ENCODE results near the gene YKT6.
"Not testable (repeated sequence)": the region's sequence is repeated elsewhere in the genome, so short reads cannot be mapped to it uniquely, and the experiment has no call there.

The YKT6 gene

GRCh38 chr7:44162179-44162578 is 38.6 kb upstream of the YKT6 start:
- no peak overlapping the region for H3K27ac Mint-ChIP-seq

GRCh38 chr7:44162785-44163395 is 37.9 kb upstream of the YKT6 start:
- Mint-ChIP-seq H3K27me3 (no peaks in the 10 kb centered on the region), H3K4me1 (peaks cover 10% of the 10 kb centered on the region), H3K27ac (no peak overlapping the region), H3K9me3 (peaks cover 6% of the 10 kb centered on the region), H3K4me3 (no peak overlapping the region), H3K36me3 (peaks cover 5% of the 10 kb centered on the region)
- ATAC-seq: no peak

More at GRCh38 chr7:44162179-44162578, 38.6 kb upstream of the YKT6 start:
- no peak for ATAC-seq
- peaks cover 3% of the 10 kb centered on the region for H3K4me1 Mint-ChIP-seq
- H3K36me3 Mint-ChIP-seq: peaks cover 5% of the 10 kb centered on the region
- no peak overlapping the region for H3K4me3 Mint-ChIP-seq
- H3K27me3 Mint-ChIP-seq: no peaks in the 10 kb centered on the region
- peaks cover 6% of the 10 kb centered on the region for H3K9me3 Mint-ChIP-seq

- Mint-ChIP-seq H3K36me3 (peaks cover 5% of the 10 kb centered on the region), H3K27ac (no peak overlapping the region), H3K9me3 (peaks cover 6% of the 10 kb centered on the region), H3K4me3 (no peak overlapping the region), H3K27me3 (no peaks in the 10 kb centered on the region), H3K4me1 (peaks cover 13% of the 10 kb centered on the region)
- ATAC-seq: no peak
Measured at GRCh38 chr7:44163591-44163990, 37.2 kb upstream of the YKT6 start.

- no peak overlapping the region for H3K27ac Mint-ChIP-seq
- peak; percentile 72 for ATAC-seq
- H3K27me3 Mint-ChIP-seq: peaks cover 8% of the 10 kb centered on the region
- H3K4me1 Mint-ChIP-seq: peaks cover 13% of the 10 kb centered on the region
- peaks cover 5% of the 10 kb centered on the region for H3K36me3 Mint-ChIP-seq
- H3K4me3 Mint-ChIP-seq: no peak overlapping the region
- peaks cover 6% of the 10 kb centered on the region for H3K9me3 Mint-ChIP-seq
Measured at GRCh38 chr7:44167920-44168319, 32.9 kb upstream of the YKT6 start.

- H3K36me3 Mint-ChIP-seq, H3K9me3 Mint-ChIP-seq, ATAC-seq, H3K4me3 Mint-ChIP-seq, H3K27me3 Mint-ChIP-seq, H3K27ac Mint-ChIP-seq: not testable (repeated sequence)
- H3K4me1 Mint-ChIP-seq: peaks cover 20% of the 10 kb centered on the region
Measured at GRCh38 chr7:44171901-44172300, 28.9 kb upstream of the YKT6 start.

GRCh38 chr7:44172352-44172751 is 28.4 kb upstream of the YKT6 start:
- Mint-ChIP-seq H3K36me3 (no peaks in the 10 kb centered on the region), H3K4me3 (no peak overlapping the region), H3K4me1 (peaks cover 16% of the 10 kb centered on the region), H3K9me3 (peaks cover 5% of the 10 kb centered on the region), H3K27me3 (peaks cover 9% of the 10 kb centered on the region), H3K27ac (no peak overlapping the region)
- ATAC-seq: no peak

- Mint-ChIP-seq H3K36me3 (no peaks in the 10 kb centered on the region), H3K27ac (no peak overlapping the region), H3K4me3 (no peak overlapping the region)
Measured at GRCh38 chr7:44172803-44173424, 27.9 kb upstream of the YKT6 start.

GRCh38 chr7:44173911-44174693 is 26.7 kb upstream of the YKT6 start:
- no peak overlapping the region for H3K4me3 Mint-ChIP-seq
- no peaks in the 10 kb centered on the region for H3K36me3 Mint-ChIP-seq
- H3K4me1 Mint-ChIP-seq: peaks cover 7% of the 10 kb centered on the region
- ATAC-seq: no peak
- no peak overlapping the region for H3K27ac Mint-ChIP-seq
- H3K9me3 Mint-ChIP-seq: peaks cover 5% of the 10 kb centered on the region
- peaks cover 20% of the 10 kb centered on the region for H3K27me3 Mint-ChIP-seq

More at GRCh38 chr7:44172803-44173424, 27.9 kb upstream of the YKT6 start:
- H3K27me3 Mint-ChIP-seq: peaks cover 14% of the 10 kb centered on the region
- H3K9me3 Mint-ChIP-seq: peaks cover 5% of the 10 kb centered on the region
- peaks cover 10% of the 10 kb centered on the region for H3K4me1 Mint-ChIP-seq
- no peak for ATAC-seq

- H3K27ac Mint-ChIP-seq, ATAC-seq: not testable (repeated sequence)
Measured at GRCh38 chr7:44174694-44174948, 26.2 kb upstream of the YKT6 start.

GRCh38 chr7:44175730-44176129 is 25.0 kb upstream of the YKT6 start:
- Mint-ChIP-seq H3K9me3 (peaks cover 5% of the 10 kb centered on the region), H3K4me1 (peaks cover 7% of the 10 kb centered on the region), H3K4me3 (no peak overlapping the region), H3K27ac (no peak overlapping the region), H3K36me3 (no peaks in the 10 kb centered on the region), H3K27me3 (peaks cover 23% of the 10 kb centered on the region)
- ATAC-seq: no peak

More at GRCh38 chr7:44174694-44174948, 26.2 kb upstream of the YKT6 start:
- not testable (repeated sequence) for H3K4me1 Mint-ChIP-seq, H3K4me3 Mint-ChIP-seq, H3K36me3 Mint-ChIP-seq, H3K9me3 Mint-ChIP-seq
- peaks cover 25% of the 10 kb centered on the region for H3K27me3 Mint-ChIP-seq

GRCh38 chr7:44176486-44176885 is 24.3 kb upstream of the YKT6 start:
- Mint-ChIP-seq H3K4me1 (peaks cover 7% of the 10 kb centered on the region), H3K4me3 (no peak overlapping the region), H3K9me3 (peaks cover 5% of the 10 kb centered on the region), H3K36me3 (no peaks in the 10 kb centered on the region), H3K27ac (no peak overlapping the region), H3K27me3 (peaks cover 18% of the 10 kb centered on the region)
- ATAC-seq: no peak

GRCh38 chr7:44177570-44178131 is 23.1 kb upstream of the YKT6 start:
- no peak overlapping the region for H3K4me3 Mint-ChIP-seq
- no peak for ATAC-seq
- peaks cover 5% of the 10 kb centered on the region for H3K9me3 Mint-ChIP-seq
- H3K4me1 Mint-ChIP-seq: peaks cover 7% of the 10 kb centered on the region
- no peaks in the 10 kb centered on the region for H3K36me3 Mint-ChIP-seq
- peaks cover 18% of the 10 kb centered on the region for H3K27me3 Mint-ChIP-seq
- H3K27ac Mint-ChIP-seq: no peak overlapping the region

GRCh38 chr7:44180631-44181030 is 20.1 kb upstream of the YKT6 start:
- H3K4me1 Mint-ChIP-seq: no peaks in the 10 kb centered on the region
- no peaks in the 10 kb centered on the region for H3K36me3 Mint-ChIP-seq
- no peaks in the 10 kb centered on the region for H3K9me3 Mint-ChIP-seq
- H3K27me3 Mint-ChIP-seq: peaks cover 18% of the 10 kb centered on the region
- no peak overlapping the region for H3K27ac Mint-ChIP-seq
- ATAC-seq: no peak
- H3K4me3 Mint-ChIP-seq: no peak overlapping the region

- no peak overlapping the region for H3K27ac Mint-ChIP-seq
- no peaks in the 10 kb centered on the region for H3K36me3 Mint-ChIP-seq
- H3K4me1 Mint-ChIP-seq: peaks cover 5% of the 10 kb centered on the region
- H3K27me3 Mint-ChIP-seq: peaks cover 13% of the 10 kb centered on the region
- no peaks in the 10 kb centered on the region for H3K9me3 Mint-ChIP-seq
- no peak overlapping the region for H3K4me3 Mint-ChIP-seq
- no peak for ATAC-seq
Measured at GRCh38 chr7:44182827-44183226, 18.0 kb upstream of the YKT6 start.

- Mint-ChIP-seq H3K27me3 (peaks cover 8% of the 10 kb centered on the region), H3K36me3 (no peaks in the 10 kb centered on the region), H3K4me3 (no peak overlapping the region), H3K4me1 (peaks cover 5% of the 10 kb centered on the region), H3K27ac (no peak overlapping the region), H3K9me3 (no peaks in the 10 kb centered on the region)
- no peak for ATAC-seq
Measured at GRCh38 chr7:44183386-44183785, 17.4 kb upstream of the YKT6 start.

Data from stimulated activated memory B cell treated with anti-CD40 and anti-IgM and Interleukin-4, amounts not matched to agents 10 μg/mL and 1 μg/mL and 100 μg/mL, for 72 hours (primary cell).